Stimulated activated CD4-positive, alpha-beta T cell treated with anti-CD3 and anti-CD28 coated beads, TNF-alpha, amount 100 ng/mL, for 4 hours (primary cell): ENCODE results near the gene TIMD4.
A peak's percentile ranks its signal among the peaks of the same experiment; 100 is the strongest.

ENCODE experiments used
- DNase-seq, 3 experiments: peaks; one replicate each; pipeline ENCODE4 v3.0.0-alpha.2; 2020; ENCODE audit warnings: low read depth in 3 of 3

TIMD4 gene

DNA sequence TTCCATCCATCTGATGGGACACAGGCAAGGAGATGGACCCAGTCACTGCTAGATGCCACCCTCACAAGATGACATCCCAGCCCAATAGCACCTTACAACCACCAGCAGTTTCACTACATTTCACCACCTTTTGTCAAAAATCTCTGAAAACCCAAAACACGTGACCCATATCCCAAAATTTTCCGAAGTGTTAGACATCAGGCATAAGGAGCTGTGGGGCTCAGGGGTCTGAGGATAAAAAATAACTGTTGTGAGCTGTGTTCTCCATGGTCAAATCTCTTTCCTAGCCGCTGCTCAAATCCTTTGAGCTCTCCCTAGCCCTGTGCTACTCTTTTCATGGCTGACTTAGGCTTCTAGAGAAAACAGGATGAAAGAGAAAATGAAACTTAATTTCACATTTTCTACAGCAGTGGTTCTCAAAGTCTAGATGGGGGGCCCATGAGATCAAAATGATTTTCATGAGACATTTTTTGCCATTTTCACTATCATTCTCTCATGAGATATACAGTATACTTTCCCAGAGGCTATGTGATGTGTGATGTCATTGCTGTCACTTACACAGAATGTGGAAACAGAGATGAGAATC is 40.7 kb downstream of the TIMD4 start:
- no peak for DNase-seq

DNA sequence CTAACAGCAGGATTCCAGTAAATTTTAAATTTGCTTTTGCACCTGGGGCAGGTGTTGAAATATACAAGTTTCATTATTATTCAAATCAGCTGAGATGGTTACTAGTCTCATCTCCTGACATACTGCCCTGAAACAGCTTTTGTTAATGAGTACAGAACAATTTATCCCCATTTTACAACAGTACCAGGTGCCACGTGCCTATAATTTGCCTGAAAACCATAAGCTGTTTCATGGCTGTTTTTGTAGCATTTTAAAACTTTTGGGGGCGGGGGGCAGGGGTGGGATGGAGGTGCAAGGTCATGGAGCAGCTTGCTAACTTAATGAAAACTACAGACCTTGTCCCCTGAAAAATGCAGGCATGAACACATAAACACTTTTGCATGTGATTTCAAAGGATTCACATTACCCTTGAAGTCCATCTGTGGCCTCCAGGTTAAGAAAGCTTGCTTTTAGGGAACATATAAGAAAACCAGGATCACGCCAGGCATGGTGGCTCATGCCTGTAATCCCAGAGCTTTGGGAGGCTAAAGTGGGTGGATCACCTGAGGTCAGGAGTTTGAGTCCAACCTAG is 42.1 kb downstream of the TIMD4 start:
- DNase-seq, result no peak

DNA sequence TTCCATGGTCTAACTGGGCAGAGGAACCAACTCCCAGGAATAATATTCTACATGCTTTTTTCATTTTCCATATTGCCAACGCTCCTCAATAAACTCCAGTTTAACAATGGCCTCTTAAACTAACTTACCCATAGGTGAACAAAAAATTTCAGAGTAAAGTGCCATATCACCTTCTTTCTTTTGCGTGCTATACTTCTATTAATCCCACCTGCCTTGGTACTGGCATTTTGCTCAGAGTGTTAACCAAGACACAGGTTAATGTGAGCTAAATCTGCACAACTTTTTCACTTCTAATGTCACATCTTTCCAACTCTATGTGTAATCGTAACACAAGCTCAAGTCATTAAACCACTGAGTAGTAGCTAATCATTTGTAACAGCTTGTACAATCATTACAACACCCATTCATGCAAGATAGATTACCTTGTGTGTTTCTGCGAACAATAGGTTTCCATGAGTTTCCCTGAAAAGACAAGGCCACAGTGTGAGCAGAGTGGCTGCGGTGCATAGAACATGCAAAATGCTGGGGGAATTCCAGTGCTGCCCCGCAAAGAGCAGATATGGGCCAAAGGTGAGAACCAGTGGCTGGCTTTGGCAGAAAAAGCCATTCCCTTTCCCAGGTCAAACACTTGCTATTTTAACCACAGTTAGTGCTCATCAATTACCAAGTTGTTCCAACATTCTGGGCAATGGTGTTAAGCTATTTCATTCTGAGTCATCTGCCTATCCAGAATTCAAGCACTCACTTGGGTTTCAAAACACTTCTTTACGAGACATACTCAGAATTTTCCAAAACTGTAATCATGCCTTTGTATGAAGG is 42.8 kb downstream of the TIMD4 start:
- DNase-seq, result peak in 1 of 3 experiments; percentile 7

DNA sequence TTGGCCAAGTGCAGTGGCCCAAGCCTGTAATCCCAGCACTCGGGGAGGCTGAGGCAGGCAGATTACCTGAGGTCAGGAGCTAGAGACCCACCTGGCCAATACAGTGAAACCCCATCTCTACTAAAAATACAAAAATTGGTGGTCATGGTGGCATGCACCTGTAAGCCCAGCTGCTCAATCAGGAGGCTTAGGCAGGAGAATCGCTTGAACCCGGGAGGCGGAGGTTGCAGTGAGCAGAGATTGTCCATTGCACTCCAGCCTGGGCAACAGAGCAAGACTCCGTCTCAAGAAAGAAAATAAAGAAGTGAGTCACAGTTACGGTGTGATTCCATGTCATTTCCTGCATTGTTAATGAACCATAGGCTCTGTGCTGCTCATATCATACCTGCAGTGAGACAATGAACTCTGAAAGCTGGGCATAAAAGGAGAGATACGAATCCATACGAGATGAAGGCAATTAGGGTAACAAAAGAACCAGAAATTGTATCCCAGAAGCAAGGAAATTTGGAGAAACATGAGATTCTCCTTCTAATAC is 44.6 kb downstream of the TIMD4 start:
- no peak for DNase-seq

DNA sequence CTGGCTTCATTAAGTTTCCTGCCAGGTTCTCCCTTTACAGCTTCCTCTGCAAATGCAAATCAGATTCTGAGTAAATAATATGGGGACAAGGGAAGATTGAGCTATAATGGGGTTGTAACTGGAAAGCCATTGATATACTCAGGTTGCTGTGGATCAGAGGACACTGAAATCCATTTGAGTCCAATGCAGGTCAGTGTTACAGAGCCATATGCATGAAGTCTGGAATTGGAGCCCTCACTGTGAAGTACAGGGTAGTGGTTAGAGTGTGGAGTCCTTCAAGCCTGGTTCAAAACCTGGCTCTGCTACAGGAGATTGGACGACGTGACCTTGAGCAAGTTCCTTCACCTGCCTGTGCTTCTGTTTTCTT is 48.7 kb downstream of the TIMD4 start:
- DNase-seq, result no peak

DNA sequence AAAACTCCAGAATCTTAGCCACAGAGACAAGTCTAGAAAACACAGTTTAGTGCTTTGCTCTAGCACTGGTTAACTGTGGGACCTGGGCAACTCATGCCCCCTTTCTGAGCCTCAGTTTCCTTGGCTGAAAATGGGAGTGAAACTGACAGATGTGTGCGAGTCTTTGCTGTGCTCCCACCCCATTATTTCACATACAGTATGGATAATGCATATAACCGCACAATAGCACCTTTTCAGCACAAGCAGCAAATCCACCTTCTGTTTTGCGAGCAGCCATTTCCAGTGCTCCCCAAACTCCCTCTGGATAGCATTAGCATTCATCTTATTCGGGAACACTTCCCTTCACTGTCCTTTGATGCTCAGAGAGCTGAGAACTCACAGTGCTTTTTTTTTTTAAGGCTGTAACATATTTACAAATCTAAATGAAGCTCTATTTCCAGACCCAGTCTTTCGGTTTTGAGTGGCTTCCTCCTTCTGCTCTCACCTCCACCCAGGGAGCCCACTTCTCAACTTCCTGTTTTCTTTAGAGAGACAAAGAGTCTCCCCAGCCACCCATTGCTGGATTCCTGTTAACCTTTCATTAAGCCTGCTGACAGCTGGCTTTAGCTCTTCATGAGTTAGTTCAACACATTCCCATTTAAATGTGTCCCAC is 49.2 kb downstream of the TIMD4 start:
- no peak for DNase-seq

DNA sequence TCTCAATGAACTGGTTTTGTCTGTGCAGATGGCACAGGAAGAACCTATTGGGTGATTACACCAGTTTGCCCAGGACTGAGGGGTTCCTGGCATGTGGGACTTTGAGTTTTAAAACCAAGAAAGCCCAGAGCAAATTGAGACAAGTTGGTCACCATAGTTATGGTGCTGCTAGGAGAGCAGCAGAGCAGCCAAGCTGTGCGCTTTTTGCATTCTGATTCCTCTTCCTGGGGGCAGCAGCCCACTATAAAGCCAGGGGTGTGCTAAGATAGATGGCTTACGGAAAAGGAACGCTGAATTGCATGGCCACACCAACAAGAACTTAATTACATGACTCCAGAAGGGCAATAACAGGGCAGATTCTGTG is 49.7 kb downstream of the TIMD4 start:
- no peak for DNase-seq

DNA sequence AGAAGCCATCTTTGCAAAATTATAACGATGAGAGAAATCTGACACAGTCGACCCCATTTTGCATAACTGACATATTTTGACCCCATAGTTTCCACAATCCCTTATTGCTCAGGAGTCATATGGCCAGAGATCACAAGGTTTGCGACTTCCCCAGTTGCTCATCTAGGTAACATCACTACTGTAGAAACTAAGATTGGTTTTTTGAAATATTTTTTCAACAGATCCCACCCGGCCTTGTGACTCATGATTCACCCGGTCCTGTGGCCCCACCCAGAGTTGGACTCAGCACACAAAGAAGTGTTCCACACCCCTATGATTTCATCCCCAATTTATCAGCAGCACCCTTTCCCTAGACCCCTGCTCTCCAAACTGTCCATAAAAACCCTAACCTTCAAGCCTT is 50.2 kb downstream of the TIMD4 start:
- DNase-seq, result no peak

DNA sequence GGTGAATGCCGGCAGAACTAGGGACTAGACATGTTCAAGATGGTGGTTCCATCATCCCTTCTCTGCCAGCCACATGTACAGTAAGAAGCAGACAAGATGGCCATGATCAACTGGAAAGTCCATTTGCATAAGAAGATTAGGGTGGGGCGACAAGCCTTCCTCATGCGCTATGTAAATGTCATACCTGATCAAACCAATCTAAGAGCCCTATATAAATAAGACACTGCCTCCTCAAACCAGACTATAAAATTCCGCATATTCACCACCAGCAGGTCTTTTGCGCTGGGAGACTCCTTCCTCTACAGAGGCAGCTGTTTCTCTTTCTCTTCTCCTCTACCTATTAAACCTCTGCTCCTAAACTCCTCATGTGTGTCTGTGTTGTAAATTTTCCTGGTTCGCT is 53.8 kb downstream of the TIMD4 start:
- no peak for DNase-seq

DNA sequence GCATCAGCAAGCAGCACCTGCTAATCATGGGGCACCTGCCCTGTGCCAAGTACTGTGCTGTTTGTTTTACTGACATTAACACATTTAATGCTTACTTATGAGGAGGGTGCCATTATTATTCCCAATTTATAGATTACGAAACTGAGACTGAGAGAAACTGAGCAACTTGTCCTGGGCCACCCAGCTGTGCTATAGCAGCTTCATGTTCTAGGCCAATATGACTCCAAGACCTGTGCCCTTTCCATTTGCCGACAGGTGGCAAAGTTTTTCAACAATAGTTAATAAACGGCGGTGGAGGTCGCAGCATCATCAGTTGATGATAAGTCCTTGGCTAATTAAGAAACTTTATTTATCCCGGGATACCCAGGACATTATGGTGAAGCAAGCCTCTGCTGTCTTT is 55.4 kb downstream of the TIMD4 start:
- no peak for DNase-seq

DNA sequence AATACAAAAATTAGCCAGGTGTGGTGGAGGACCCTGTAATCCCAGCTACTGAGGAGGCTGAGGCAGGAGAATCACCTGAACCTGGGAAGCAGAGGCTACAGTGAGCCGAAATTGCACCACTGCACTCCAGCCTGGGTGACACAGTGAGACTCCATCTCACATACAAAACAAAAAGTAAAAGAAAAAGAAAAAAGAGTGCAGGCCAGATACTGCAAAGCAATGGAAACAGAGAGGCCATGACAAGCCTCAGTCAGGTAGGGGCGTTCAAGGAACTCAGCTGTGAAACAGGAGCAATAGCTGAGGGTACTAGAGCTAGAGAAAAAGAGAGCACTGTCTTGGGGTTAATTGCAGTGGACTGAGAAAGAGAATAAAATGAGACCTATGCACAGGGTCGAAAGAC is 56.2 kb downstream of the TIMD4 start:
- no peak for DNase-seq

DNA sequence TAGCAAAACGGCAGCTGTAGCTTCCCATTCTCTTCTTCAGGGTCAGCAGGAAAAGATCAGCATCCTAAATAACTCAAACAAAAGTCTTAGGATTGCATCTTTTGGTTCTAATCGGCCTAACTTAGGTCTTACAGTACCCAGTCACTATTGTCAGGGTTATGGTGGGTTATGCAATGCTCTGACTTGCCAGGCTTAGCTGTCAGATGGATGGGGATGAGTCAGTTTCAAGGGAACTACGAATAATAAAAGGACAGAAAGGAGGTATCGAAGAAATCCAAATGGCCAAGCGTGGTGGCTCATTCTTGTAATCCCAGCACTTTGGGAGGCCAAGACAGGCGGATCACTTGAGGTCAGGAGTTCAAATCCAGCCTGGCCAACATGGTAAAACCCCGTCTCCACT is 66.5 kb downstream of the TIMD4 start:
- no peak for DNase-seq

DNA sequence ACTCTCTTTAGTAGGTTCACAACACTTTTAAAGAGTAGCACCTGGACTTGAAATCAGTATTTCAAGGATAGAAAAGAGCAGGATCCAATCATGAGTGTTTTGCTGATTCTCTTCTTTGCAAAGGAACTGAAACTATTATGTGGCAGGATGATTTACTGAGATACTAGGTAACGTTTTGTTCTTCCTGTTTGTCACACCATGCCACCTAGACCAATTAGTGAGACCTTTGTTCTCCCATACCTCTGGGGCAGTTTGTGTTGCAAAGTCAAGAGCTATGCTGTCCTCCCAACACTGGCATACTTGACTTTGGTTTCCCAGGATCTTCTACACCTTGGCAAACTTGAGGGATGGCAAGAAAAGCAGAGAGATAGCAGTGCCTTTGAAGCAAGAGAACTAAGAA is 69.5 kb downstream of the TIMD4 start:
- DNase-seq, result no peak

DNA sequence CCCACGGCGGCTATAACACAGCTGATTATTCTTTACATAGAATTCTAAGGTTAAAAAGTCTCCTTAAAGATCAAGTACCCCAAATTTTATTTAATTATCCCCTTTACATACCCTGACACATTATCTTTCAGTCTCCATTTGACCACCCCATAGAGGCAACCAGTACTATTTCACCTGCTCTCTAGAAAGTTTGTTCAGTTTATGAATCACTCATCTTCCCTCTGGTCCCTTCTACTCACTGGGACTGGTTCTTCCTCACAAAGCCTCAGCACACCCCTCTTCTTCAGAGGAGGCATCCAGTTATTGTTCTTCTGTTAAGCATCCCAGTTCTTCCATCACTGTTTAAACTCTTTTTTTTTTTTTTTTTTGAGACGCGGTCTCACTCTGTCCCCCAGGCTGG is 70.2 kb downstream of the TIMD4 start:
- DNase-seq, result no peak

DNA sequence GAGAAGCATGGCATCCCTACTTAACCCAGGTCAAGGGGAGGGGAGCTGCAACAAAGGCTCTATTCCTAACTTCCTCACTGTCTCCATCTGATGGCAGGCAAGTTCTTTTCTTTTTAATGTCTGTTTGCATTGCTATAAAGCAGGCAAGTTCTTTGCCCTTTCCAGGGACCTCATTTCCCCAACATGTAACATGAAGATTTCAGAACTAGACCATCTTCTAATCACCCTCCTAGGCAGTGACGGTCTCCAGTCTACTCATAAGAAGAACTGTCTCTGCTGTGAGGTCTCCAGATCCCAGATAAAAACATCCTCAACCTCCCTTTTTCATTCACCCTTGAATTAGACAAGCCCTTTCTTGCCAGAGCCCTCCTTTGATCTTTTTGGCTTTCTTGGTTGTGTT is 70.8 kb downstream of the TIMD4 start:
- DNase-seq, result no peak

DNA sequence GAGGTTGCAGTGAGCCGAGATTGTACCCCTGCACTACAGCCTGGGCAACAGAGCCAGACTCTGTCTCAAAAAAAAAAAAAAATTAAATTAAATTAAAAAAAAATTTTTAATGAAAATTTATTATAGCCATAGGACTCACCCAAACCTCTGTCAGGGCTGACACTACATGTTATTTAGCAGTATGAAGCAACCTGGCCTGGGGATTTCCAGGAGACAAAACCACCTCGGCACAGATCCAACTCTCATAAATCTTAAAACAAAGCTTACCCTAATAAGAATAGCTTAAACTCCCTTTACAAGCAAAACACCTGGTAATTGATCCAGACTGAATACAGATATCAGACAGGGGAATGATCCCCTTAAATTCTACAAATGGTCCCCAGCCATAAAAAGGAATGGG is 74.5 kb downstream of the TIMD4 start:
- no peak for DNase-seq

DNA sequence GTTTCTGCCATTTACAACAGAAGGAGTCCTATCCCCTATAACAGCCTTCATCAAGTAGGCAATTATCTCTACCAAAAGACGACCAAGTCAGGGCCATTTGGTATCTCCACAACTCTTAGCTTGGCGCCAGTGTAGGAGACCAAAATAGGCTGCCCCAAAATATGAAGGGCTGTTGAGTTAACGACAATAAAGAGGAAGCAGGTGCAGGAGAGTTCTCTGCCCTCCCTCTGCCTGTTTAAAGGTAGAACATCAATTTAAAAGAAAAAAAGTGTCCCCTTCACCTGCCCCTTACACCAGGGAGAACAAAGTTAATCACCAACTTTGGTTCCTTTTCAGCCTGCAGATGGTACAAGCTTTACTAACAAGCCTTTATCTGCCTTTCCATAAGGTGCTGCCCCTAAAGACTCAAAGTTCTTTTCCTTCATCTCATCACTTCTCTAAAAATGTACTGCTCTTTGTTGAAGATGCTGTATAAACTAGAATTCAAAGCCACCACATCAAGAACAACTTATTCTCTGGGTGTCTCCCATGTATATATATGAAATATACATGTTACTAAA is 79.6 kb downstream of the TIMD4 start:
- no peak for DNase-seq

DNA sequence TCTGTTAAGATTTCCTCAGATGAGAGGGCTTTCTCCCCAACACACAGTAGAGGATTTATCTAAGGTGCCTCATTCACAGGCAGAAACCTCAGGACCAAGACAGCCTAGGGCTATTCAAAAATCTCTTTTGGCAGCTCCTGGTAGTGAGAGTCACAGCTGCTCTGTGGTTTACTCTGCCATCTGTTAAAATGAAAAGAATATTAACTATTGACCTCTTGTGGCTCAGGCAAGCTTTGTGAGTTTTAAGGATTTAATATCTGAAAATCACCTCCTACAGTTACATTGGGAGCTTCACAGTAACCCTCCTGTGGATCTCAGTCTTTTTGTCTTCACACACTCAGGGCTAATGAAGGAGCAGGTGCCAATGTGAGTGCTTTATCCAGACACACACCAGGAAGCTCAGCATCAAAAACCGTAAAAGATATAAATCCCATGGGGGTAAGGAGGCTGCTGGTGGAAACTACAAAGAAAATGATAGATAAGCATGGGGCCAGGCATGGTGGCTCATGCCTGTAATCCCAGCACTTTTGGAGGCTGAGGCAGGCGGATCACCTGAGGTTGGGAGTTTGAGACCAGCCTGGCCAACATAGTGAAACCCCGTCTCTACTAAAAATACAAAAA is 83.3 kb downstream of the TIMD4 start:
- no peak for DNase-seq

DNA sequence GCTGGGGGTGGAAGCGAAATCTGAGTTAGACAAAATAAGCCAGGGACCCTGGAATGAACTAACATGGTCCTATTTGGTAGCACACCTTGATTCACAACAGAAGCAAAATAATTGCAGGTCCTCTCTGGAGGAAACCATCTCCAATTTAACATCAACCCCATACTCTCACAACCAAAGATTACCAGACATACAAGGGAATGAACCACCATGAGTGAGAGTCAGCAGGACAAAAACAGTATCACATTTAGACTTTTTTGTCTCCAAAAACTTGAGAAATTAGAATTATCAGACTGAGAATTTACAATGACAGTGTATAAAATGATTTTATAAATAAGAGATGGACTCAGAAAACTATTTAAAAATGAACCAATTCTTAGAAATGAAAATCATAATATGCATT is 91.8 kb downstream of the TIMD4 start:
- DNase-seq, result no peak

DNA sequence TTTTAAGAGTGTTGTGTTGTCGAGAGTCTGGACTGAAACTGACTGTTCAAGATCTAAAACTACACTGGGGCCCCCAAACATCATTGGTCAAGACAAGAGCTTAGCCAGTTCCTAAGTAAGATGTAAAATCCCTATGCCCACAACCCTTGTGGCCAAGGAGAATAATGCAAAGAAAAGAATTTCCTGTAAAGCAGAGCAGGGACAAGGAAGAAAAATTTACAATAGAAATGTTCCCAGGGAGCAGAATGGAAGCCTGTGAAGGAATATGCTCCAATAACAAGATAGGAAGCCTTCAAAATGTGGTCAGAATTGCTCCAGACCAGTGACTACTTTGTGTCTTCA is 92.6 kb downstream of the TIMD4 start:
- DNase-seq, result no peak
